HepG2 (cell line): Measurements from ENCODE around the gene CBLC. TPM values are rescaled to one million over a fixed set of nuclear protein-coding genes. Genes with fewer than 3 reads are reported as not detected.

ENCODE experiments used
- AGO2 ChIP-seq: fragments of 200-400 bp; formaldehyde crosslinking; optimal IDR thresholded peaks from 2 replicates; pipeline ENCODE3; 2017; ENCODE audit warnings: mild to moderate bottlenecking, low read depth, low read length, moderate library complexity
- CHCHD3 ChIP-seq: sonication (generic); formaldehyde crosslinking; IDR thresholded peaks from 2 replicates; pipeline ENCODE4 v1.8.0; 2022; ENCODE audit warnings: mild to moderate bottlenecking, missing genetic modification reagents, moderate library complexity
- ETV6 ChIP-seq: sonication (generic); formaldehyde crosslinking; conservative IDR thresholded peaks from 2 replicates; pipeline ENCODE4 v1.4.0; 2020; ENCODE audit warnings: missing genetic modification reagents
- HOXA9 ChIP-seq: sonication (generic); formaldehyde crosslinking; IDR thresholded peaks from 2 replicates; pipeline ENCODE4 v1.8.1; 2022; ENCODE audit warnings: missing genetic modification reagents, mild to moderate bottlenecking, moderate library complexity, borderline replicate concordance
- IKZF4 ChIP-seq: sonication (generic); formaldehyde crosslinking; IDR thresholded peaks from 2 replicates; pipeline ENCODE4 v1.5.1; 2020; ENCODE audit warnings: borderline replicate concordance, mild to moderate bottlenecking, low read depth, missing genetic modification reagents; ENCODE audit errors: not compliant biosample characterization
- MIER3 ChIP-seq: IDR thresholded peaks from 2 replicates; pipeline ENCODE4 v1.6.1; 2016; ENCODE audit warnings: missing compliant biosample characterization, borderline replicate concordance
- MZF1 ChIP-seq: sonication (generic); formaldehyde crosslinking; IDR thresholded peaks from 2 replicates; pipeline ENCODE4 v1.8.1; 2023; ENCODE audit warnings: mild to moderate bottlenecking, missing genetic modification reagents, borderline replicate concordance
- POLR2AphosphoS5 ChIP-seq: IDR thresholded peaks from 2 replicates; pipeline ENCODE4 v1.6.1; 2012; ENCODE audit warnings: low read depth, low read length
- RBFOX2 ChIP-seq: fragments of 200-400 bp; formaldehyde crosslinking; IDR thresholded peaks from 2 replicates; pipeline ENCODE4 v1.6.1; 2017; ENCODE audit warnings: low read depth, mild to moderate bottlenecking, low read length
- TBX2 ChIP-seq: sonication (generic); formaldehyde crosslinking; IDR thresholded peaks from 2 replicates; pipeline ENCODE4 v1.5.0; 2020; ENCODE audit warnings: missing genetic modification reagents, mild to moderate bottlenecking, borderline replicate concordance
- ZBED4 ChIP-seq: sonication (generic); formaldehyde crosslinking; IDR thresholded peaks from 2 replicates; pipeline ENCODE4 v1.4.0; 2020; ENCODE audit warnings: missing genetic modification reagents, borderline replicate concordance
- ZHX2 ChIP-seq, 2 experiments: sonication (generic) in 1 of 2; formaldehyde crosslinking in 1 of 2; IDR thresholded peaks; 2 replicates each; pipeline versions ENCODE4 v1.6.1 to v1.9.0; 2014 to 2022; ENCODE audit warnings: antibody characterized with exemption in 1 of 2, borderline replicate concordance in 1 of 2, inconsistent platforms in 1 of 2, low read depth in 1 of 2, missing genetic modification reagents in 1 of 2
- ZNF740 ChIP-seq: sonication (generic); formaldehyde crosslinking; IDR thresholded peaks from 2 replicates; pipeline ENCODE4 v1.4.0; 2020; ENCODE audit warnings: missing genetic modification reagents
- ZSCAN22 ChIP-seq: sonication (generic); formaldehyde crosslinking; IDR thresholded peaks from 2 replicates; pipeline ENCODE4 v1.4.0; 2020; ENCODE audit warnings: mild to moderate bottlenecking, missing genetic modification reagents
- polyA plus RNA-seq, 8 experiments: library from polyadenylated mRNA; depleted of rRNA in 3 of 8; stranded (reverse) in 7 of 8; unstranded in 1 of 8; fragments of >200 nt; fragmentation: Illumina TruSeq in 4 of 8; extraction: Trizol in 4 of 8; gene quantifications; 2 replicates each; pipeline versions ENCODE4 v1.2.1 to v1.2.3, GENCODE V29; 2011 to 2016; ENCODE audit warnings: low read depth in 4 of 8, missing spikeins in 1 of 8, mixed read lengths in 1 of 8; ENCODE audit not compliant: insufficient read depth in 1 of 8
- total RNA-seq, 5 experiments: library from RNA; depleted of rRNA; stranded (reverse); fragments of >200 nt; fragmentation: Illumina TruSeq; extraction: Trizol; gene quantifications; 2 replicates each; pipeline ENCODE4 v1.2.3, GENCODE V29; 2016; ENCODE audit warnings: low read depth in 1 of 5

CBLC gene
- total and polyA plus RNA-seq, 2 of the 13 experiments (the other 11 are each of a cell fraction or from before 2014, with no cell fraction given), result 1.8 to 2.6 TPM

- TF ChIP-seq ZBED4 (CRISPR knock-in tag) (no peak), ETV6 (CRISPR knock-in tag) (no peak), ZHX2 (IDR thresholded peaks at IDR 0.05; ENCODE audit: low read depth) (no peak), ZHX2 (CRISPR knock-in tag; IDR thresholded peaks at IDR 0.05; ENCODE audit: borderline replicate concordance) (no peak), MZF1 (CRISPR knock-in tag) (no peak), RBFOX2 (peak; percentile 78), POLR2AphosphoS5 (peak; percentile 26; the same call in 1 of the 2 replicates), ZNF740 (CRISPR knock-in tag) (0 out of 2 replicates have a peak, but pooled peaks have one; percentile 29), AGO2 (peak; percentile 78), TBX2 (CRISPR knock-in tag) (no peak), HOXA9 (CRISPR knock-in tag) (no peak), CHCHD3 (CRISPR knock-in tag) (no peak), IKZF4 (CRISPR knock-in tag) (no peak), MIER3 (CRISPR knock-in tag) (no peak), ZSCAN22 (no peak)
Measured at GRCh38 chr19:44820648-44821609, 43.2 kb downstream of the CBLC start (continued).
